Measurements from ENCODE around the gene NINL. TPM values are rescaled to one million over a fixed set of nuclear protein-coding genes. Genes with fewer than 3 reads are reported as not detected.

Gene NINL
- total RNA-seq, 2 donors from 2014 or later, result 1.1 to 5.0 TPM

- ATAC-seq (no peak), DNase-seq (no peak)
- H3K4me3 Mint-ChIP-seq, result no peak overlapping the region
- H3K36me3 Mint-ChIP-seq (ENCODE audit: low read depth), result peaks cover 2% of the 10 kb centered on the region
- no peaks in the 10 kb centered on the region for H3K27me3 Mint-ChIP-seq
- no peaks in the 10 kb centered on the region for H3K9me3 ChIP-seq (ENCODE audit: control insufficient read depth, low read length, poor library complexity, severe bottlenecking)
- no peak overlapping the region for H3K27ac Mint-ChIP-seq
- H3K4me1 Mint-ChIP-seq, result peaks cover 6% of the 10 kb centered on the region
Observed at GRCh38 chr20:25468126-25469075, 116.9 kb downstream of the NINL start.

- no peak for ATAC-seq
- H3K36me3 Mint-ChIP-seq (ENCODE audit: low read depth), result peaks cover 2% of the 10 kb centered on the region
Observed at GRCh38 chr20:25467441-25467840, 117.9 kb downstream of the NINL start.

GRCh38 chr20:25466846-25467245 lies 118.5 kb downstream of the NINL start:
- H3K9me3 ChIP-seq (ENCODE audit: control insufficient read depth, low read length, poor library complexity, severe bottlenecking), result no peaks in the 10 kb centered on the region
- Mint-ChIP-seq H3K4me1 (peaks cover 6% of the 10 kb centered on the region), H3K27ac (no peak overlapping the region), H3K4me3 (no peak overlapping the region), H3K36me3 (ENCODE audit: low read depth) (peaks cover under 1% of the 10 kb centered on the region), H3K27me3 (no peaks in the 10 kb centered on the region)
- ATAC-seq, result no peak
- DNase-seq, result no peak

More at GRCh38 chr20:25467441-25467840, 117.9 kb downstream of the NINL start:
- no peak for DNase-seq
- peaks cover 6% of the 10 kb centered on the region for H3K4me1 Mint-ChIP-seq
- H3K4me3 Mint-ChIP-seq, result no peak overlapping the region
- H3K9me3 ChIP-seq (ENCODE audit: control insufficient read depth, low read length, poor library complexity, severe bottlenecking), result no peaks in the 10 kb centered on the region
- H3K27ac Mint-ChIP-seq, result no peak overlapping the region
- H3K27me3 Mint-ChIP-seq, result no peaks in the 10 kb centered on the region

- ATAC-seq, result no peak
- H3K27ac Mint-ChIP-seq, result no peak overlapping the region
- no peak overlapping the region for H3K4me3 Mint-ChIP-seq
- DNase-seq, result no peak
- H3K27me3 Mint-ChIP-seq, result no peaks in the 10 kb centered on the region
- H3K9me3 ChIP-seq (ENCODE audit: control insufficient read depth, low read length, poor library complexity, severe bottlenecking), result no peaks in the 10 kb centered on the region
- no peaks in the 10 kb centered on the region for H3K36me3 Mint-ChIP-seq (ENCODE audit: low read depth)
- H3K4me1 Mint-ChIP-seq, result peaks cover 6% of the 10 kb centered on the region
Observed at GRCh38 chr20:25465243-25466135, 119.8 kb downstream of the NINL start.

GRCh38 chr20:25464501-25465242 lies 120.7 kb downstream of the NINL start:
- H3K27ac Mint-ChIP-seq, result no peak overlapping the region
- no peaks in the 10 kb centered on the region for H3K36me3 Mint-ChIP-seq (ENCODE audit: low read depth)
- H3K9me3 ChIP-seq (ENCODE audit: control insufficient read depth, low read length, poor library complexity, severe bottlenecking), result no peaks in the 10 kb centered on the region
- no peak overlapping the region for H3K4me3 Mint-ChIP-seq
- DNase-seq (no peak), ATAC-seq (no peak)
- H3K4me1 Mint-ChIP-seq, result peaks cover 3% of the 10 kb centered on the region
- H3K27me3 Mint-ChIP-seq, result no peaks in the 10 kb centered on the region

- Mint-ChIP-seq H3K4me3 (no peak overlapping the region), H3K36me3 (ENCODE audit: low read depth) (no peaks in the 10 kb centered on the region), H3K4me1 (peaks cover 4% of the 10 kb centered on the region), H3K27ac (no peak overlapping the region), H3K27me3 (no peaks in the 10 kb centered on the region)
- no peak for ATAC-seq
- H3K9me3 ChIP-seq (ENCODE audit: control insufficient read depth, low read length, poor library complexity, severe bottlenecking), result no peaks in the 10 kb centered on the region
- DNase-seq, result no peak
Observed at GRCh38 chr20:25461786-25462545, 123.4 kb downstream of the NINL start.

- DNase-seq (no peak), ATAC-seq (no peak)
- H3K27ac Mint-ChIP-seq, result no peak overlapping the region
- H3K4me1 Mint-ChIP-seq, result peaks cover 4% of the 10 kb centered on the region
- no peaks in the 10 kb centered on the region for H3K9me3 ChIP-seq (ENCODE audit: control insufficient read depth, low read length, poor library complexity, severe bottlenecking)
- H3K36me3 Mint-ChIP-seq (ENCODE audit: low read depth), result no peaks in the 10 kb centered on the region
- no peaks in the 10 kb centered on the region for H3K27me3 Mint-ChIP-seq
- H3K4me3 Mint-ChIP-seq, result no peak overlapping the region
Observed at GRCh38 chr20:25461281-25461650, 124.1 kb downstream of the NINL start.

- H3K4me3 Mint-ChIP-seq, result no peak overlapping the region
- H3K4me1 Mint-ChIP-seq, result peaks cover 4% of the 10 kb centered on the region
- H3K27me3 Mint-ChIP-seq, result no peaks in the 10 kb centered on the region
- no peak for ATAC-seq
- no peaks in the 10 kb centered on the region for H3K9me3 ChIP-seq (ENCODE audit: control insufficient read depth, low read length, poor library complexity, severe bottlenecking)
- DNase-seq, result no peak
- no peak overlapping the region for H3K27ac Mint-ChIP-seq
- no peaks in the 10 kb centered on the region for H3K36me3 Mint-ChIP-seq (ENCODE audit: low read depth)
Observed at GRCh38 chr20:25460566-25461280, 124.6 kb downstream of the NINL start.

- H3K4me3 Mint-ChIP-seq, result no peak overlapping the region
- peaks cover 4% of the 10 kb centered on the region for H3K4me1 Mint-ChIP-seq
- no peaks in the 10 kb centered on the region for H3K9me3 ChIP-seq (ENCODE audit: control insufficient read depth, low read length, poor library complexity, severe bottlenecking)
- no peaks in the 10 kb centered on the region for H3K27me3 Mint-ChIP-seq
- no peaks in the 10 kb centered on the region for H3K36me3 Mint-ChIP-seq (ENCODE audit: low read depth)
- no peak overlapping the region for H3K27ac Mint-ChIP-seq
- ATAC-seq, result no peak
- no peak for DNase-seq
Observed at GRCh38 chr20:25459916-25460535, 125.3 kb downstream of the NINL start.

GRCh38 chr20:25459111-25459830 lies 126.1 kb downstream of the NINL start:
- no peaks in the 10 kb centered on the region for H3K9me3 ChIP-seq (ENCODE audit: control insufficient read depth, low read length, poor library complexity, severe bottlenecking)
- DNase-seq (no peak), ATAC-seq (no peak)
- Mint-ChIP-seq H3K36me3 (ENCODE audit: low read depth) (no peaks in the 10 kb centered on the region), H3K27ac (no peak overlapping the region), H3K4me1 (peaks cover 4% of the 10 kb centered on the region), H3K4me3 (no peak overlapping the region), H3K27me3 (no peaks in the 10 kb centered on the region)

Data from T-helper 17 cell (primary cell).